HEK293 (cell line): ENCODE measurements around the gene IL11RA.

ENCODE experiments used
- GLIS2 ChIP-seq: fragments of 450-650 bp; formaldehyde crosslinking; IDR thresholded peaks from 2 replicates; pipeline ENCODE4 v1.5.1; 2016; ENCODE audit warnings: missing biosample characterization, missing genetic modification characterization
- ZFHX2 ChIP-seq: fragments of 450-650 bp; formaldehyde crosslinking; conservative IDR thresholded peaks from 2 replicates; pipeline ENCODE4 v1.5.1; 2016; ENCODE audit warnings: missing biosample characterization, missing genetic modification characterization
- ZNF239 ChIP-seq: fragments of 450-650 bp; formaldehyde crosslinking; IDR thresholded peaks from 2 replicates; pipeline ENCODE4 v1.5.1; 2016; ENCODE audit warnings: missing biosample characterization, missing genetic modification characterization
- TF ChIP-seq, protein P1 (sequence below): fragments of 450-650 bp; formaldehyde crosslinking; IDR thresholded peaks from 2 replicates; pipeline ENCODE4 v1.5.1; 2016; ENCODE audit warnings: missing biosample characterization, missing genetic modification characterization
- TF ChIP-seq, protein P2 (sequence below): fragments of 450-650 bp; IDR thresholded peaks from 2 replicates; pipeline ENCODE4 v1.5.1; 2018; ENCODE audit warnings: missing biosample characterization, mild to moderate bottlenecking, missing genetic modification characterization
- TF ChIP-seq, protein P3 (sequence below): fragments of 450-650 bp; formaldehyde crosslinking; IDR thresholded peaks from 2 replicates; pipeline ENCODE4 v1.5.1; 2016; ENCODE audit warnings: missing biosample characterization, missing genetic modification characterization

DNA sequence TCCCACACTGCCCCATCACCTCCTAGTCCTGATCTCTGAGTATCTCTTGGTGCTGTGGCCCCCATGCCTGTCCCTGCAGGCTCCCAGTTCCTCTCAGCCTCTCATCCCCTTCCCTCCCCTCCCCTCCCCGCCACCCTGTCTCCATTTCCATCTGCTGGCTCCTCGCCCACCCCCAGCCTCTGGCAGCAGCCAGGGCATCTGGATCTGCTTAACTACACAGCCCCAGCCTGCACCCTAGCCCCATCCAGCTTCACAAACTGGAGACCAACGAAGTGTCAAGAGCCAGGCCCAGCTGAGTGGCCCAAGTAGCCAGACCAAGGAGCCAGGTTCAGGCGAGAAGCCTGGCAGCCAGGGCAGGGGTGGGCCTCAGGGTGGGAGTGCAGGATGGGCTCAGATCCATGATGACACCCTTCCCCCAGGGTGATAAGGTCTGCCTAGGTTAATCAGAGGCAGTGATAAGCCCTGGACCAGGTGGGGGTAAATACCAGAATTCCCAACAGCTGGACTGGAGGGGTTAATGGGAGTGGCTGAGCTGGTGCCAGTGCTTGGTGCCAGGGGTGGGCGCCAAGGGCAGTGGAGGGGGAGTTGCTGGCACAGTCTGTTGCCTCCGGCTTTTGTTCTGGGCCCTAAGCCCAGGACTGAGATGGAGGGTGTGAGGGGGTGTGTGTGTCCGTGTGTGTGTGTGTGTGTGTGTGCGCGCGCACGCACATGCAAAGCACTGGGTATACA is 2.5 kb downstream of the IL11RA start:
- TF ChIP-seq, protein P1, sequence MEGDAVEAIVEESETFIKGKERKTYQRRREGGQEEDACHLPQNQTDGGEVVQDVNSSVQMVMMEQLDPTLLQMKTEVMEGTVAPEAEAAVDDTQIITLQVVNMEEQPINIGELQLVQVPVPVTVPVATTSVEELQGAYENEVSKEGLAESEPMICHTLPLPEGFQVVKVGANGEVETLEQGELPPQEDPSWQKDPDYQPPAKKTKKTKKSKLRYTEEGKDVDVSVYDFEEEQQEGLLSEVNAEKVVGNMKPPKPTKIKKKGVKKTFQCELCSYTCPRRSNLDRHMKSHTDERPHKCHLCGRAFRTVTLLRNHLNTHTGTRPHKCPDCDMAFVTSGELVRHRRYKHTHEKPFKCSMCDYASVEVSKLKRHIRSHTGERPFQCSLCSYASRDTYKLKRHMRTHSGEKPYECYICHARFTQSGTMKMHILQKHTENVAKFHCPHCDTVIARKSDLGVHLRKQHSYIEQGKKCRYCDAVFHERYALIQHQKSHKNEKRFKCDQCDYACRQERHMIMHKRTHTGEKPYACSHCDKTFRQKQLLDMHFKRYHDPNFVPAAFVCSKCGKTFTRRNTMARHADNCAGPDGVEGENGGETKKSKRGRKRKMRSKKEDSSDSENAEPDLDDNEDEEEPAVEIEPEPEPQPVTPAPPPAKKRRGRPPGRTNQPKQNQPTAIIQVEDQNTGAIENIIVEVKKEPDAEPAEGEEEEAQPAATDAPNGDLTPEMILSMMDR (tag by site-specific recombination), result no peak
- no peak for TF ChIP-seq GLIS2 (tag by site-specific recombination)
- TF ChIP-seq, protein P2, sequence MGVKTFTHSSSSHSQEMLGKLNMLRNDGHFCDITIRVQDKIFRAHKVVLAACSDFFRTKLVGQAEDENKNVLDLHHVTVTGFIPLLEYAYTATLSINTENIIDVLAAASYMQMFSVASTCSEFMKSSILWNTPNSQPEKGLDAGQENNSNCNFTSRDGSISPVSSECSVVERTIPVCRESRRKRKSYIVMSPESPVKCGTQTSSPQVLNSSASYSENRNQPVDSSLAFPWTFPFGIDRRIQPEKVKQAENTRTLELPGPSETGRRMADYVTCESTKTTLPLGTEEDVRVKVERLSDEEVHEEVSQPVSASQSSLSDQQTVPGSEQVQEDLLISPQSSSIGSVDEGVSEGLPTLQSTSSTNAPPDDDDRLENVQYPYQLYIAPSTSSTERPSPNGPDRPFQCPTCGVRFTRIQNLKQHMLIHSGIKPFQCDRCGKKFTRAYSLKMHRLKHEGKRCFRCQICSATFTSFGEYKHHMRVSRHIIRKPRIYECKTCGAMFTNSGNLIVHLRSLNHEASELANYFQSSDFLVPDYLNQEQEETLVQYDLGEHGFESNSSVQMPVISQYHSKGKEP (tag by site-specific recombination), result no peak
- TF ChIP-seq ZNF239, result no peak
- TF ChIP-seq, protein P3, sequence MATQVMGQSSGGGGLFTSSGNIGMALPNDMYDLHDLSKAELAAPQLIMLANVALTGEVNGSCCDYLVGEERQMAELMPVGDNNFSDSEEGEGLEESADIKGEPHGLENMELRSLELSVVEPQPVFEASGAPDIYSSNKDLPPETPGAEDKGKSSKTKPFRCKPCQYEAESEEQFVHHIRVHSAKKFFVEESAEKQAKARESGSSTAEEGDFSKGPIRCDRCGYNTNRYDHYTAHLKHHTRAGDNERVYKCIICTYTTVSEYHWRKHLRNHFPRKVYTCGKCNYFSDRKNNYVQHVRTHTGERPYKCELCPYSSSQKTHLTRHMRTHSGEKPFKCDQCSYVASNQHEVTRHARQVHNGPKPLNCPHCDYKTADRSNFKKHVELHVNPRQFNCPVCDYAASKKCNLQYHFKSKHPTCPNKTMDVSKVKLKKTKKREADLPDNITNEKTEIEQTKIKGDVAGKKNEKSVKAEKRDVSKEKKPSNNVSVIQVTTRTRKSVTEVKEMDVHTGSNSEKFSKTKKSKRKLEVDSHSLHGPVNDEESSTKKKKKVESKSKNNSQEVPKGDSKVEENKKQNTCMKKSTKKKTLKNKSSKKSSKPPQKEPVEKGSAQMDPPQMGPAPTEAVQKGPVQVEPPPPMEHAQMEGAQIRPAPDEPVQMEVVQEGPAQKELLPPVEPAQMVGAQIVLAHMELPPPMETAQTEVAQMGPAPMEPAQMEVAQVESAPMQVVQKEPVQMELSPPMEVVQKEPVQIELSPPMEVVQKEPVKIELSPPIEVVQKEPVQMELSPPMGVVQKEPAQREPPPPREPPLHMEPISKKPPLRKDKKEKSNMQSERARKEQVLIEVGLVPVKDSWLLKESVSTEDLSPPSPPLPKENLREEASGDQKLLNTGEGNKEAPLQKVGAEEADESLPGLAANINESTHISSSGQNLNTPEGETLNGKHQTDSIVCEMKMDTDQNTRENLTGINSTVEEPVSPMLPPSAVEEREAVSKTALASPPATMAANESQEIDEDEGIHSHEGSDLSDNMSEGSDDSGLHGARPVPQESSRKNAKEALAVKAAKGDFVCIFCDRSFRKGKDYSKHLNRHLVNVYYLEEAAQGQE (tag by site-specific recombination), result no peak
- peak; percentile 73 for TF ChIP-seq ZFHX2 (tag by site-specific recombination)
